ENCODE results near the gene BAX. TPM values are rescaled to one million over a fixed set of nuclear protein-coding genes. Genes with fewer than 3 reads are reported as not detected.

The BAX gene
- 72.4 and 87.3 TPM in 2 replicates for total RNA-seq (2014; rRNA removed; shearing (Covaris generic))

GRCh38 chr19:48954595-48955307 lies at the start of gene BAX:
TSS of gene BAX (plus strand) at chr19:48954875. CDS start at chr19:48954929, 54 bp downstream.

GRCh38 chr19:48933382-48933932 lies 21.2 kb upstream of the BAX start, which contains the start of gene DHDH:
TSS of gene DHDH (plus strand) at chr19:48933699. CDS start at chr19:48933722, 23 bp downstream.

GRCh38 chr19:48965040-48965805 lies 10.5 kb downstream of the BAX start, which contains the start of gene FTL:
TSS of gene FTL (plus strand) at chr19:48965309. CDS start at chr19:48965508, 199 bp downstream.

GRCh38 chr19:48993175-48994034 lies 38.7 kb downstream of the BAX start, which contains the start of the genes GYS1 and RUVBL2:
TSS of gene GYS1 (minus strand) at chr19:48993309. CDS start at chr19:48993112, 197 bp downstream.
TSS of gene RUVBL2 (plus strand) at chr19:48993887. CDS start at chr19:48993912, 25 bp downstream.

Small RNA genes lying within 50 kb of the gene (small RNA-seq; reads per million reads assigned to genes)
- gene AC026803.1: not detected
- not detected for gene MIR6798

Other genes with a start within 250 kb of the BAX start
- gene MAMSTR, start 235.2 kb upstream of the BAX start, total RNA-seq (2014; rRNA removed; shearing (Covaris generic)): 0.30 TPM in 1 of 2 replicates, not detected in the other
- gene RASIP1, start 214.3 kb upstream of the BAX start, total RNA-seq (2014; rRNA removed; shearing (Covaris generic)): 0.08 TPM in 1 of 2 replicates, not detected in the other
- not detected in 2 replicates for gene IZUMO1, start 208.0 kb upstream of the BAX start, total RNA-seq (2014; rRNA removed; shearing (Covaris generic))
- gene FUT1, start 202.2 kb upstream of the BAX start, total RNA-seq (2014; rRNA removed; shearing (Covaris generic)): 1.9 and 3.2 TPM in 2 replicates
- 0.11 and 1.8 TPM in 2 replicates for gene FGF21, start 199.4 kb upstream of the BAX start, total RNA-seq (2014; rRNA removed; shearing (Covaris generic))
- gene BCAT2, start 143.8 kb upstream of the BAX start, total RNA-seq (2014; rRNA removed; shearing (Covaris generic)): 58.9 and 62.1 TPM in 2 replicates
- 0.45 TPM in 1 of 2 replicates, not detected in the other for gene HSD17B14, start 118.4 kb upstream of the BAX start, total RNA-seq (2014; rRNA removed; shearing (Covaris generic))
- 12.7 and 24.4 TPM in 2 replicates for gene PLEKHA4, start 86.3 kb upstream of the BAX start, total RNA-seq (2014; rRNA removed; shearing (Covaris generic))
- gene PPP1R15A, start 82.5 kb upstream of the BAX start, total RNA-seq (2014; rRNA removed; shearing (Covaris generic)): 186 and 188 TPM in 2 replicates
- not detected in 2 replicates for gene TULP2, start 56.1 kb upstream of the BAX start, total RNA-seq (2014; rRNA removed; shearing (Covaris generic))
- gene NUCB1, start 54.6 kb upstream of the BAX start, total RNA-seq (2014; rRNA removed; shearing (Covaris generic)): 193 and 199 TPM in 2 replicates
- gene DHDH, start 21.2 kb upstream of the BAX start, total RNA-seq (2014; rRNA removed; shearing (Covaris generic)): not detected in 2 replicates
- gene FTL, start 10.4 kb downstream of the BAX start, total RNA-seq (2014; rRNA removed; shearing (Covaris generic)): 1,177 and 1,345 TPM in 2 replicates
- 34.0 and 35.2 TPM in 2 replicates for gene GYS1, start 38.4 kb downstream of the BAX start, total RNA-seq (2014; rRNA removed; shearing (Covaris generic))
- 568 and 573 TPM in 2 replicates for gene RUVBL2, start 39.0 kb downstream of the BAX start, total RNA-seq (2014; rRNA removed; shearing (Covaris generic))
- 1.3 TPM in 1 of 2 replicates, not detected in the other for gene LHB, start 62.2 kb downstream of the BAX start, total RNA-seq (2014; rRNA removed; shearing (Covaris generic))
- gene CGB3, start 69.5 kb downstream of the BAX start, total RNA-seq (2014; rRNA removed; shearing (Covaris generic)): not detected in 2 replicates
- gene CGB2, start 77.0 kb downstream of the BAX start, total RNA-seq (2014; rRNA removed; shearing (Covaris generic)): not detected in 2 replicates
- gene CGB1, start 82.0 kb downstream of the BAX start, total RNA-seq (2014; rRNA removed; shearing (Covaris generic)): not detected in 2 replicates
- not detected in 2 replicates for gene CGB5, start 89.0 kb downstream of the BAX start, total RNA-seq (2014; rRNA removed; shearing (Covaris generic))
- not detected in 2 replicates for gene CGB8, start 94.2 kb downstream of the BAX start, total RNA-seq (2014; rRNA removed; shearing (Covaris generic))
- gene CGB7, start 102.9 kb downstream of the BAX start, total RNA-seq (2014; rRNA removed; shearing (Covaris generic)): not detected in 2 replicates
- 0.40 TPM in 1 of 2 replicates, not detected in the other for gene NTF4, start 109.9 kb downstream of the BAX start, total RNA-seq (2014; rRNA removed; shearing (Covaris generic))
- not detected in 2 replicates for gene KCNA7, start 117.8 kb downstream of the BAX start, total RNA-seq (2014; rRNA removed; shearing (Covaris generic))
- 344 and 371 TPM in 2 replicates for gene SNRNP70, start 130.6 kb downstream of the BAX start, total RNA-seq (2014; rRNA removed; shearing (Covaris generic))
- gene LIN7B, start 159.5 kb downstream of the BAX start, total RNA-seq (2014; rRNA removed; shearing (Covaris generic)): 8.1 and 9.5 TPM in 2 replicates
- 2.2 and 4.1 TPM in 2 replicates for gene C19orf73, start 164.3 kb downstream of the BAX start, total RNA-seq (2014; rRNA removed; shearing (Covaris generic))
- gene PPFIA3, start 164.7 kb downstream of the BAX start, total RNA-seq (2014; rRNA removed; shearing (Covaris generic)): 17.6 and 25.5 TPM in 2 replicates
- not detected in 2 replicates for gene HRC, start 200.5 kb downstream of the BAX start, total RNA-seq (2014; rRNA removed; shearing (Covaris generic))
- gene TRPM4, start 202.9 kb downstream of the BAX start, total RNA-seq (2014; rRNA removed; shearing (Covaris generic)): 14.0 and 14.4 TPM in 2 replicates